GM12878 (cell line): ENCODE data around the gene CRIM1. TPM values are rescaled to one million over a fixed set of nuclear protein-coding genes. Genes with fewer than 3 reads are reported as not detected.

Source experiments
- ATAC-seq: fragments of 200-7000 bp; cut with Tn5 transposase; 3 replicates; pipeline ENCODE4 v1.9.1; 2020; ENCODE audit warnings: mild to moderate bottlenecking, moderate library complexity
- BruUV-seq: library from RNA; stranded (reverse); fragments of 400-500 nt; replicated peaks from 2 replicates; lab custom pipeline; 2021; lab: Mats Ljungman, UMichigan
- CTCF ChIA-PET: fragments of 300-600 bp; sonication (Branson Sonifier 250); formaldehyde crosslinking; extraction: SDS; loops from one replicate; lab custom pipeline; 2021; ENCODE audit warnings: inconsistent platforms; lab: Yijun Ruan, JAX
- POLR2A ChIA-PET: fragments of 350-600 bp; formaldehyde crosslinking; extraction: SDS; loops from one replicate; lab custom pipeline; 2021; ENCODE audit warnings: inconsistent platforms; lab: Charles Lee
- RAD21 ChIA-PET: fragments of 300-600 bp; sonication (Branson Sonifier 250); formaldehyde crosslinking; loops from one replicate; lab custom pipeline; 2023; ENCODE audit warnings: antibody characterized with exemption; ENCODE audit not compliant: unreplicated experiment; lab: Charles Lee
- SMC1A ChIA-PET: fragments of 300-600 bp; sonication (Branson Sonifier 250); formaldehyde crosslinking; loops from one replicate; lab custom pipeline; 2023; ENCODE audit not compliant: unreplicated experiment, uncharacterized antibody; lab: Charles Lee
- DNase-seq: peaks from one replicate; pipeline ENCODE4 v3.0.0-alpha.2; 2011; ENCODE audit warnings: low read depth, low spot score
- FAIRE-seq: peaks from 3 replicates; lab custom pipeline; 2011; peaks lifted over from hg19 to GRCh38; lab: Jason Lieb, UNC
- H2AFZ ChIP-seq: 2 replicates; pipeline ENCODE4 v1.6.0; 2011; ENCODE audit warnings: low read depth, low read length, control low read depth; ENCODE audit not compliant: control insufficient read depth
- H3K27ac ChIP-seq: 2 replicates; pipeline ENCODE4 v1.5.1; 2011; ENCODE audit warnings: control low read depth; ENCODE audit not compliant: control insufficient read depth, insufficient read depth
- H3K27me3 ChIP-seq, 2 experiments: replicated peaks in 1 of 2; 2 replicates each; pipeline versions ENCODE4 v1.6.0 to v1.6.1; 2011; ENCODE audit warnings: low read length in 1 of 2; ENCODE audit not compliant: control insufficient read depth in 2 of 2, insufficient read depth in 2 of 2
- H3K36me3 ChIP-seq, 2 experiments: 2 replicates each; pipeline ENCODE4 v1.5.1; 2011; ENCODE audit warnings: low read length in 1 of 2; ENCODE audit not compliant: control insufficient read depth in 2 of 2, insufficient read depth in 2 of 2
- H3K4me1 ChIP-seq: 2 replicates; pipeline ENCODE4 v1.6.1; 2011; ENCODE audit warnings: mild to moderate bottlenecking, low read length, moderate library complexity, mixed read lengths; ENCODE audit not compliant: control insufficient read depth, insufficient read depth
- H3K4me2 ChIP-seq: 2 replicates; pipeline ENCODE4 v1.6.0; 2011; ENCODE audit warnings: control low read depth; ENCODE audit not compliant: control insufficient read depth, insufficient read depth
- H3K4me3 ChIP-seq: fragments of 200-600 bp; sonication (generic); 2 replicates; pipeline ENCODE4 v1.5.1; 2016
- H3K79me2 ChIP-seq: 2 replicates; pipeline ENCODE4 v1.6.0; 2011; ENCODE audit warnings: low read length; ENCODE audit not compliant: control insufficient read depth, insufficient read depth
- H3K9ac ChIP-seq: 2 replicates; pipeline ENCODE4 v1.8.0; 2011; ENCODE audit warnings: low read length, control low read depth, mixed read lengths; ENCODE audit not compliant: control insufficient read depth, insufficient read depth
- H3K9me3 ChIP-seq: replicated peaks from 3 replicates; pipeline ENCODE4 v1.5.1; 2011; ENCODE audit warnings: mild to moderate bottlenecking, low read length; ENCODE audit not compliant: control insufficient read depth, insufficient read depth
- H4K20me1 ChIP-seq: 2 replicates; pipeline ENCODE4 v1.6.0; 2011; ENCODE audit not compliant: control insufficient read depth, insufficient read depth
- STAT1 ChIP-seq: fragments of 450-650 bp; conservative IDR thresholded peaks from 2 replicates; pipeline ENCODE4 v1.6.1; 2014; ENCODE audit warnings: antibody characterized with exemption, mild to moderate bottlenecking
- STAT3 ChIP-seq: IDR thresholded peaks from 2 replicates; pipeline ENCODE4 v1.6.1; 2011; ENCODE audit warnings: low read depth, low read length, improper control_type of control experiment
- TCF3 ChIP-seq: IDR thresholded peaks from 2 replicates; pipeline ENCODE4 v1.6.1; 2012; ENCODE audit warnings: low read depth, mild to moderate bottlenecking, low read length, borderline replicate concordance; ENCODE audit not compliant: insufficient read depth
- ZNF384 ChIP-seq: IDR thresholded peaks from 2 replicates; pipeline ENCODE4 v1.6.1; 2012; ENCODE audit warnings: low read depth, mild to moderate bottlenecking, low read length, improper control_type of control experiment, borderline replicate concordance
- ZZZ3 ChIP-seq: IDR thresholded peaks from 2 replicates; pipeline ENCODE4 v1.6.1; 2011; ENCODE audit warnings: low read depth; ENCODE audit not compliant: control insufficient read depth, insufficient read length
- WGBS: methylation state at CpG from one replicate; pipeline ENCODE4 v1.1.6; 2016; ENCODE audit warnings: low lambda C conversion rate; ENCODE audit not compliant: insufficient replicate concordance, insufficient coverage; ENCODE audit errors: missing lambda C conversion rate; 5-methylcytosine and 5-hydroxymethylcytosine counted together
- in situ Hi-C: fragments of 300-500 bp; cut with MboI; formaldehyde crosslinking; loops from 9 replicates; pipeline ENCODE4 v1.14.3; 2018; ENCODE audit warnings: mixed read lengths
- intact Hi-C: fragments of 100-400 bp; cut with micrococcal nuclease; formaldehyde crosslinking; loops from one replicate; pipeline ENCODE4 v1.14.2; 2022; ENCODE audit not compliant: unreplicated experiment
- polyA plus RNA-seq, 11 experiments: library from polyadenylated mRNA; depleted of rRNA in 4 of 11; unstranded in 6 of 11; stranded (reverse) in 5 of 11; fragments of >200 nt; fragmentation: Nextera tagmentation in 4 of 11; fragmentation: Illumina TruSeq in 1 of 11; extraction: Ambion mirVana in 4 of 11; extraction: Trizol in 1 of 11; gene quantifications; 1 replicate in 1 of 11; 2 replicates in 10 of 11; pipeline versions ENCODE4 v1.2.1 to v1.2.3, GENCODE V29; 2011 to 2016; ENCODE audit warnings: inconsistent platforms in 2 of 11, missing spikeins in 2 of 11, low read depth in 1 of 11
- total RNA-seq, 4 experiments: library from RNA; depleted of rRNA in 3 of 4; stranded (reverse); fragments of >200 nt in 3 of 4; fragmentation: Illumina TruSeq in 1 of 4; extraction: Trizol in 1 of 4; gene quantifications; 2 replicates each; pipeline versions ENCODE4 v1.2.1 to v1.2.3, GENCODE V29; 2013 to 2021
- TF ChIP-seq, protein P1 (sequence below): fragments of 450-650 bp; formaldehyde crosslinking; IDR thresholded peaks from 2 replicates; pipeline ENCODE4 v1.5.0; 2022; ENCODE audit warnings: mild to moderate bottlenecking, missing genetic modification characterization

Gene CRIM1
- total and polyA plus RNA-seq, 10 of the 15 experiments (the other 5 are each of a cell fraction or from before 2014, with no cell fraction given) = 0.42 to 7.4 (median 3.1) TPM

DNA sequence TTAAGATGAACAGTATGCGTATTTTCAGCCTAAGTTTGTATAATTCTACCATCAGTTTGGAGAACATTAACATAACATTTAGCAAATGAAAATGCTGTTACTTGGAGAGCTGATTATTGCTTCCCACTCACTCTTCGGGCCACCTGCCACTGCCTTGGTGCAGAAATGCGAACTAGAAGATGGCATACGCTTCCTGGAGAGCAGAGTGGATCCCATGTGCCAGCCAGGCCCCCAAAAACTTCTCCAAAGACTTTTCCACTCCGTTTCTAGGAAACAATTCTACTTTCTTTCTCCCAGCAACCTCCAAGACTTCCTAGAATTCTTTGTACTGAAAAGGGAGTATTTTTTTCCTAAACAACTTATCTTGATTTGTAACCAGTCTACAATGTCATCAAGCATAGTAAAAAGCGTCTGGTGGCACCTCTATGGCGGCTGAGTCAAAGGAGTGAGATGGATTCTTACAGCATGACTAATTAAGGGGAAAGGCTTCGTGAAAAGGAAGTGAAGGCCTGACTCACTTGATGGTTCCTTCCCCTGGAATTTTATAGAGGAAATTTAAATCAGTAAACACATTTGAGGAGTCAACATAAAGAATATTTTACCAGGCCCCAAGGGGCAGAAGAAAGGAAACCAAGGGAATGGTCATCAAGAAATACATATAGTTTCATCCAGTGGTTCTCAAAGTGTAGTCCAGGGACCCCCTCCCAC, 205.8 kb downstream of the CRIM1 start:
- in situ Hi-C loops (no loop called here), intact Hi-C loops (no loop called here)
- Histone ChIP-seq H4K20me1 (no peaks in the 10 kb centered on the region), H2AFZ (no peak overlapping the region), H3K27me3 (no peaks in the 10 kb centered on the region), H3K9me3 (no peaks in the 10 kb centered on the region), H3K36me3 (peaks cover 2 to 4% of the 10 kb centered on the region in 2 experiments; a peak in 1 of 4 replicates), H3K79me2 (no peaks in the 10 kb centered on the region), H3K4me2 (no peak overlapping the region), H3K4me3 (no peak overlapping the region), H3K9ac (no peak overlapping the region), H3K27ac (no peak overlapping the region), H3K4me1 (no peaks in the 10 kb centered on the region)
- TF ChIP-seq, protein P1, sequence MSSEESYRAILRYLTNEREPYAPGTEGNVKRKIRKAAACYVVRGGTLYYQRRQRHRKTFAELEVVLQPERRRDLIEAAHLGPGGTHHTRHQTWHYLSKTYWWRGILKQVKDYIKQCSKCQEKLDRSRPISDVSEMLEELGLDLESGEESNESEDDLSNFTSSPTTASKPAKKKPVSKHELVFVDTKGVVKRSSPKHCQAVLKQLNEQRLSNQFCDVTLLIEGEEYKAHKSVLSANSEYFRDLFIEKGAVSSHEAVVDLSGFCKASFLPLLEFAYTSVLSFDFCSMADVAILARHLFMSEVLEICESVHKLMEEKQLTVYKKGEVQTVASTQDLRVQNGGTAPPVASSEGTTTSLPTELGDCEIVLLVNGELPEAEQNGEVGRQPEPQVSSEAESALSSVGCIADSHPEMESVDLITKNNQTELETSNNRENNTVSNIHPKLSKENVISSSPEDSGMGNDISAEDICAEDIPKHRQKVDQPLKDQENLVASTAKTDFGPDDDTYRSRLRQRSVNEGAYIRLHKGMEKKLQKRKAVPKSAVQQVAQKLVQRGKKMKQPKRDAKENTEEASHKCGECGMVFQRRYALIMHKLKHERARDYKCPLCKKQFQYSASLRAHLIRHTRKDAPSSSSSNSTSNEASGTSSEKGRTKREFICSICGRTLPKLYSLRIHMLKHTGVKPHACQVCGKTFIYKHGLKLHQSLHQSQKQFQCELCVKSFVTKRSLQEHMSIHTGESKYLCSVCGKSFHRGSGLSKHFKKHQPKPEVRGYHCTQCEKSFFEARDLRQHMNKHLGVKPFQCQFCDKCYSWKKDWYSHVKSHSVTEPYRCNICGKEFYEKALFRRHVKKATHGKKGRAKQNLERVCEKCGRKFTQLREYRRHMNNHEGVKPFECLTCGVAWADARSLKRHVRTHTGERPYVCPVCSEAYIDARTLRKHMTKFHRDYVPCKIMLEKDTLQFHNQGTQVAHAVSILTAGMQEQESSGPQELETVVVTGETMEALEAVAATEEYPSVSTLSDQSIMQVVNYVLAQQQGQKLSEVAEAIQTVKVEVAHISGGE = no peak
- no peak for TF ChIP-seq STAT1
- no peak for TF ChIP-seq TCF3
- TF ChIP-seq STAT3 = no peak
- TF ChIP-seq ZNF384 = no peak
- TF ChIP-seq ZZZ3 = no peak
- SMC1A ChIA-PET = interaction anchor here (2.1 kb wide), 1 partner anchor 17 kb away, joined by 5 read pairs; no protein-coding TSS in a partner anchor
- POLR2A ChIA-PET = interaction anchor here (0.6 kb wide), 1 partner anchor 13 kb away, joined by 5 read pairs; no protein-coding TSS in a partner anchor
- over 99% methylated on average over 8 of the region's 8 CpGs for WGBS
- no peak for FAIRE-seq
- no peak for ATAC-seq
- CTCF ChIA-PET = interaction anchor here (1.0 kb wide), 1 partner anchor 70 kb away, joined by 3 read pairs; no protein-coding TSS in a partner anchor
- no peak for DNase-seq
- BruUV-seq = no TSS peak
- RAD21 ChIA-PET = no interaction called here
